ENCODE measurements around the gene ZNF519. TPM values are rescaled to one million over a fixed set of nuclear protein-coding genes. Genes with fewer than 3 reads are reported as not detected.

The ZNF519 gene
- total RNA-seq, 1 experiment from 2014 or later = 27.0 TPM

- Mint-ChIP-seq H3K4me3 (ENCODE audit: low read depth, unreplicated experiment) (no peak overlapping the region), H3K9me3 (ENCODE audit: low read depth, unreplicated experiment) (peaks cover 5% of the 10 kb centered on the region), H3K27me3 (ENCODE audit: unreplicated experiment) (no peaks in the 10 kb centered on the region), H3K36me3 (ENCODE audit: insufficient read depth, unreplicated experiment) (no peaks in the 10 kb centered on the region), H3K4me1 (ENCODE audit: low read depth, unreplicated experiment) (no peaks in the 10 kb centered on the region), H3K27ac (ENCODE audit: unreplicated experiment) (no peak overlapping the region)
- BruUV-seq (replicated peaks) = no TSS peak
- no peak for DNase-seq
- CTCF ChIA-PET = no interaction called here
- intact Hi-C loops (cut with micrococcal nuclease; ENCODE audit: unreplicated experiment) = no loop called here
- TF ChIP-seq, protein P1, sequence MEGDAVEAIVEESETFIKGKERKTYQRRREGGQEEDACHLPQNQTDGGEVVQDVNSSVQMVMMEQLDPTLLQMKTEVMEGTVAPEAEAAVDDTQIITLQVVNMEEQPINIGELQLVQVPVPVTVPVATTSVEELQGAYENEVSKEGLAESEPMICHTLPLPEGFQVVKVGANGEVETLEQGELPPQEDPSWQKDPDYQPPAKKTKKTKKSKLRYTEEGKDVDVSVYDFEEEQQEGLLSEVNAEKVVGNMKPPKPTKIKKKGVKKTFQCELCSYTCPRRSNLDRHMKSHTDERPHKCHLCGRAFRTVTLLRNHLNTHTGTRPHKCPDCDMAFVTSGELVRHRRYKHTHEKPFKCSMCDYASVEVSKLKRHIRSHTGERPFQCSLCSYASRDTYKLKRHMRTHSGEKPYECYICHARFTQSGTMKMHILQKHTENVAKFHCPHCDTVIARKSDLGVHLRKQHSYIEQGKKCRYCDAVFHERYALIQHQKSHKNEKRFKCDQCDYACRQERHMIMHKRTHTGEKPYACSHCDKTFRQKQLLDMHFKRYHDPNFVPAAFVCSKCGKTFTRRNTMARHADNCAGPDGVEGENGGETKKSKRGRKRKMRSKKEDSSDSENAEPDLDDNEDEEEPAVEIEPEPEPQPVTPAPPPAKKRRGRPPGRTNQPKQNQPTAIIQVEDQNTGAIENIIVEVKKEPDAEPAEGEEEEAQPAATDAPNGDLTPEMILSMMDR (IDR thresholded peaks at IDR 0.05; ENCODE audit: unreplicated experiment) = no peak
Measured at GRCh38 chr18:14093307-14093915, 38.8 kb downstream of the ZNF519 start.

DNA sequence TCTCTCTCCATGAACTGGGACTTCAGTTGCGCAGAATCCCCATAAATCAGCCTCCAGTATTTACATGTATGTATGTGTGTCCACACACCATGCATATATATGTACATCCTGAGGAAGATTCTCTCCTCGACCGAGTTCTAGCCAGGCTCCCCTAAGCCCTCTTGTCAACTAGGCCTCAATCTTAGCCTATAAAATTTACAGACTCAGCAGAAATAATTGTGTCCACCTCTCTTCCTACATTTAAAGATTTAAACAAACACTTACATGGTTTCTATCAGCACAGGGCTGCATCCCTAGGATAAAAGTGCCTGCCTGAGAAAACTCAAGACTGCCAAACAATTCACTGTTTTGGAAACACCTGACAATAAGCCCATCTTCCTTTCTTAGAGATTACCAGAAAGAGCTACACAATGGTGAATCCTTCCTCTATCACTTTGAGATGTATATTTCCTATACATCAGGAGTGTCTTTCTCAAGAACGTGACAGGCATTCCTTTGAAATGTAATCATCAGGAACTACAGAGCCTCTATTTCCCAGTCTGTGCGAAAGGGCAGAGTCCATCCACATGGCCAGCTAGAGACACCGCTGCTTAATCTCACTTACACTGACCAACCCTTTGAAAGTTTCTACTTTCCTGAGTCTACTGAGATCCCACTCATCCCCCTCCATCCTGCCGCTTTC, 39.5 kb downstream of the ZNF519 start:
- CTCF ChIA-PET = no interaction called here
- Mint-ChIP-seq H3K36me3 (ENCODE audit: insufficient read depth, unreplicated experiment) (no peaks in the 10 kb centered on the region), H3K4me1 (ENCODE audit: low read depth, unreplicated experiment) (no peaks in the 10 kb centered on the region), H3K27ac (ENCODE audit: unreplicated experiment) (no peak overlapping the region), H3K9me3 (ENCODE audit: low read depth, unreplicated experiment) (peaks cover 5% of the 10 kb centered on the region), H3K4me3 (ENCODE audit: low read depth, unreplicated experiment) (no peak overlapping the region), H3K27me3 (ENCODE audit: unreplicated experiment) (no peaks in the 10 kb centered on the region)
- intact Hi-C loops (cut with micrococcal nuclease; ENCODE audit: unreplicated experiment) = no loop called here
- TF ChIP-seq, protein P1 (IDR thresholded peaks at IDR 0.05; ENCODE audit: unreplicated experiment) = no peak
- BruUV-seq (replicated peaks) = no TSS peak
- no peak for DNase-seq

DNA sequence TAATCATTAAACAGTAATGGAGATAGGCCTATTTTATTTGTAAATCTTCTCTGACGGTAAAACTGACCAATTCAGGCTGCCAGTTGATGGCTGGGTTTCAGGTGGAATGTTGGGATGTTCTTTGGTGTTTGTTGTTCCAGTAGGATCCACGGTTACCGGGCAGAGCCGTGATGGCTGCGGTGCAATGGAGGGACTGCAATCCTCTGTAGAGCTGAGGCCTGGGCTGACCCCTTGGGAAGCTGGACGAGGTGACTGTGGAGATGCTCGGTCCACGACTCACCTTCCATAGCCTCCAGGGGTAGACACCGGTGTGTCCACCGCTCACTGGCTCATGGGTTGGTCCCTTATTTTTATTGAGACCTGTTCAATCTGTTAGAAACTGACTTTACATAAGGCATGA, 42.5 kb downstream of the ZNF519 start:
- H3K9me3 Mint-ChIP-seq (ENCODE audit: low read depth, unreplicated experiment) = peaks cover 5% of the 10 kb centered on the region
- H3K27ac Mint-ChIP-seq (ENCODE audit: unreplicated experiment) = no peak overlapping the region
- no peaks in the 10 kb centered on the region for H3K27me3 Mint-ChIP-seq (ENCODE audit: unreplicated experiment)
- intact Hi-C loops (cut with micrococcal nuclease; ENCODE audit: unreplicated experiment) = no loop called here
- H3K36me3 Mint-ChIP-seq (ENCODE audit: insufficient read depth, unreplicated experiment) = no peaks in the 10 kb centered on the region
- CTCF ChIA-PET = no interaction called here
- BruUV-seq (replicated peaks) = no TSS peak
- H3K4me3 Mint-ChIP-seq (ENCODE audit: low read depth, unreplicated experiment) = no peak overlapping the region
- H3K4me1 Mint-ChIP-seq (ENCODE audit: low read depth, unreplicated experiment) = no peaks in the 10 kb centered on the region
- TF ChIP-seq, protein P1 (IDR thresholded peaks at IDR 0.05; ENCODE audit: unreplicated experiment) = no peak
- DNase-seq = no peak

DNA sequence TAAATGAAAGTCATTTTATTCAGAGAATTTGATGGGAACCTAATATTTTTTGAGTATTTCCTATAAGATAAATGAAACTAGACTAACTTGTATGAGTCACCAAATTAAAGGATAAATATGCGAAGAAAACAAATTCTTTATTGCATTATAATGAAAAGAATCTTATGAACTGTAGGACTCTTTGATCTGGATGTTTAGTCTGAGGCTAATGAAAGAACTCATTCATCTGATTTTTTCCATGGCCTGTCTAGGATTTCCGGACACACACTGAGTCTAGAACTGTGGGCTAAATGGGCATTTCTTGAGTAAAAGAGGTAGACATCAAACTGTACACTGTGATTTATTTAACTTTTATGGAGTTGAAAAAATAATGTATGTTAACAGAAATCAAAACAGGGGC, 43.0 kb downstream of the ZNF519 start:
- Mint-ChIP-seq H3K4me1 (ENCODE audit: low read depth, unreplicated experiment) (no peaks in the 10 kb centered on the region), H3K27ac (ENCODE audit: unreplicated experiment) (no peak overlapping the region), H3K27me3 (ENCODE audit: unreplicated experiment) (no peaks in the 10 kb centered on the region), H3K36me3 (ENCODE audit: insufficient read depth, unreplicated experiment) (no peaks in the 10 kb centered on the region), H3K9me3 (ENCODE audit: low read depth, unreplicated experiment) (peaks cover 5% of the 10 kb centered on the region), H3K4me3 (ENCODE audit: low read depth, unreplicated experiment) (no peak overlapping the region)
- BruUV-seq (replicated peaks) = no TSS peak
- no peak for DNase-seq
- CTCF ChIA-PET = no interaction called here
- intact Hi-C loops (cut with micrococcal nuclease; ENCODE audit: unreplicated experiment) = no loop called here
- TF ChIP-seq, protein P1 (IDR thresholded peaks at IDR 0.05; ENCODE audit: unreplicated experiment) = no peak

All from Calu3 (cell line).